ENCODE data around the gene GPD2.
"Not testable (repeated sequence)": the region's sequence is repeated elsewhere in the genome, so short reads cannot be mapped to it uniquely, and the experiment has no call there.

Gene GPD2

GRCh38 chr2:156589381-156590079, 153.4 kb downstream of the GPD2 start:
- peak in 1 of 3 experiments; percentile 6 for DNase-seq (ENCODE audit: low read depth in 3 of 3)

GRCh38 chr2:156590085-156590739, 154.0 kb downstream of the GPD2 start:
- DNase-seq (ENCODE audit: low read depth in 3 of 3), result no peak

GRCh38 chr2:156592809-156593593, 156.8 kb downstream of the GPD2 start:
- no peak for DNase-seq (ENCODE audit: low read depth in 3 of 3)

DNA sequence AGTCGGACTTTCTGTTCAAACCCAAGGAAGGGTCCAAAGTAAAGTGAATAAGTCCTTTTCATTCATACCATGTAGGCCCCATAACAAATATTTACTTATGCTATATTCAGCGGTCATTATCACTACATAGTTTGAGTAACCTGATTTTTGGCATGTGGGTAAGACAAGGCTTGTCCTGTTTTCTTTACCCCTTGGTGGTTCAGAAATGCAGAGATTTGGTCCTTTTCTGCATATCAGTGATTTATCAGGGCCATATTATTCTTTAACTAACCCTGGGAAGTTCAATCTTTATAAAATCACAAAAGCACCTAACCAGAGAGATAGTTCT, 157.4 kb downstream of the GPD2 start:
- no peak for DNase-seq (ENCODE audit: low read depth in 3 of 3)

GRCh38 chr2:156598563-156598962, 162.4 kb downstream of the GPD2 start:
- no peak for DNase-seq (ENCODE audit: low read depth in 3 of 3)

- no peak for DNase-seq (ENCODE audit: low read depth in 3 of 3)
Measured at GRCh38 chr2:156600196-156600595, 164.0 kb downstream of the GPD2 start.

- DNase-seq (ENCODE audit: low read depth in 3 of 3), result no peak
Measured at GRCh38 chr2:156601855-156602551, 165.8 kb downstream of the GPD2 start.

DNA sequence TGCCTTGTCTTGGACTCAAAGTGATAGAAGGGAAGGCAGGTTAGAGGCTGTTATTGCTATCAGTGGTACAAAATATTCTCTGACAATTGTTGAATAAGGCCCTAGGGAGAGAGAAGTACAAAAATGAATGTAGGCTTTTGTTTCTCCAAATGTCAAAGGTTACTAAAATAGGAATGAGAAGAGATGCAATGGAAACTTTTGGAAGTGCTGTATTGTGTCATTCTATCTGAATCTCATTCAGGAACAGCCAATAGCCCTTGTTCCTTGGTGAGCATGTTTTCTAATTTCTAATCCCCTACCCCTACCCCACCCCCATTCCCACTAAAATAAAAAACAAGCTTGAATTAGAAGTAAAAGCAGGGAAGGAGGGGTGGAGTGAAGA, 166.4 kb downstream of the GPD2 start:
- no peak for DNase-seq (ENCODE audit: low read depth in 3 of 3)

DNA sequence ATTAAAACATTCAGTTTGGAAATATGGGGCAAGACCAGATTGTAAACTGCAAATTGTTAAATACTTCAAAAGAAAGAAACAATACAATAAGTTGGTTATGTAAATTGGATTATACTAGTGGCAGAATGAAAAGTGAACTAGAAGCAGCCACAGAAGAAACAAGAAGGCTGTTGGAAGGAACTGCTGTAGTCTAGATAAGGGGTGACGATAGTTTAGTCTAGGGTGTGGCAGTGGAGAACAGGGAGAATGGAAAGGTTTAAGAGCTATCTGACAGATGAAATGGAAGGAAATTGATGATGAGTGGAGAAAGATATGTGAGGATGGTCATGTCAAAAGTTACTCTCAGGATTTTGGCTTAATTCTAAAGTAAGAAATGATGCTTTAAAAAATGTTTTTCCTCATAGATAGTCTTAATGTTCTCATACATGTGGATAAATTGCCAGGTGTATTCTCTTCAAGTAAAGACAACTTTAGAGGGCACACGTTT, 179.7 kb downstream of the GPD2 start:
- no peak for DNase-seq (ENCODE audit: low read depth in 3 of 3)

DNA sequence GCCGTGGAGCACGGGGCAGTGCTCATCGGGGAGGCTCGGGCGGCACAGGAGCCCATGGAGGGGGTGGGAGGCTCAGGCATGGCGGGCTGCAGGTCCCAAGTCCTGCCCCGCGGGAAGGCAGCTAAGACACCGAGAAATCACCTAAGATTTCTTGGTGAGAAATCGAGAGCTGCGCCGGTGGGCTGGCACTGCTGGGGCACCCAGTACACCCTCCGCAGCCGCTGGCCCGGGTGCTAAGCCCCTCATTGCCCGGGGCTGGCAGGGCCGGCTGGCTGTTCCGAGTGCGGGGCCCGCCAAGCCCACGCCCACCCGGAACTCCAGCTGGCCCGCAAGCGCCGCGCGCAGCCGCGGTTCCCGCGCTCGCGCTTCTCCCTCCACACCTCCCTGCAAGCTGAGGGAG, 181.9 kb downstream of the GPD2 start:
- DNase-seq (ENCODE audit: low read depth in 3 of 3), result not testable (repeated sequence)

DNA sequence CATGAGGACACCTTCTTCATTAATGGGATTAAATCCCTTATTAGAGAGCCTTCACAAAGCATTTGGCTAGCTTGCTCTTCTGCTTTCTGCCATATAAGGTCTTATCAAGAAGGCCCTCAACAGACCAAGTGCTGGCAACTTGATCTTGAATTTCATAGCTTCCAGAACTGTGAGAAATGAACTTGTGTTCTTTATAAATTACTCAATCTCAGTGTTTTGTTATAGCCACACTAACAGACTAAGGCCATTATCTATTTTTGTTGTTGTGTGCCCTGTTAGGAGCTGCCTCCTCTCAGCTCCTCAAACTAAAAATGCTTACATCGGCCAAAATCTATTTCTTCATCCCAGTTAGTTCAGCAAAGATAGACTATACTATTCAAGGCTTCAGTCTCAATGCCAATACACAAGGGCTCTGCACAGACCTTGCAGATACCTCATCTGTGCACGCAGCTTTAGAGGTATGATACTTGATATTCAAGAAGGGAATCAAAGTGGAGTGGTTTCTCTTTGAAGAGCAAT, 182.9 kb downstream of the GPD2 start:
- no peak for DNase-seq (ENCODE audit: low read depth in 3 of 3)

GRCh38 chr2:156622491-156622890, 186.3 kb downstream of the GPD2 start:
- no peak for DNase-seq (ENCODE audit: low read depth in 3 of 3)

GRCh38 chr2:156625360-156626170, 189.4 kb downstream of the GPD2 start:
- no peak for DNase-seq (ENCODE audit: low read depth in 3 of 3)

DNA sequence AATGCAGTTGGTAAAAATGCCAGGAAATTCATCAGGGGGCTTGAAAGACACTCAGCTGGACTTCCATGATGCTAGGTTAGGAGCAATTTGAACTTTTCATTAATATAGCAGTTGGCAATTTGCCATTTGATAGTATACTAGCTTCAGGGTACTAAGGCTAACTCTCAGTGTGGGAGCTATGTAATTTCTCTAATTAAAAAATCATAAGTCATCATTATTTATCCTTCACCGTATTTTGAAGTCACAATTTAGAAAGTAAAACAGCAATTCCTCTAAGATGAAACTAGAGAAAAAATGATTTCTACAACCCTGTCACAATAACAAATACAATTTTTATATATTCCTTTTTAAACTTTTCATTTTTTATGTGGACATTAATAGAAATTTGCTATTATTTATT, 190.8 kb downstream of the GPD2 start:
- no peak for DNase-seq (ENCODE audit: low read depth in 3 of 3)

DNA sequence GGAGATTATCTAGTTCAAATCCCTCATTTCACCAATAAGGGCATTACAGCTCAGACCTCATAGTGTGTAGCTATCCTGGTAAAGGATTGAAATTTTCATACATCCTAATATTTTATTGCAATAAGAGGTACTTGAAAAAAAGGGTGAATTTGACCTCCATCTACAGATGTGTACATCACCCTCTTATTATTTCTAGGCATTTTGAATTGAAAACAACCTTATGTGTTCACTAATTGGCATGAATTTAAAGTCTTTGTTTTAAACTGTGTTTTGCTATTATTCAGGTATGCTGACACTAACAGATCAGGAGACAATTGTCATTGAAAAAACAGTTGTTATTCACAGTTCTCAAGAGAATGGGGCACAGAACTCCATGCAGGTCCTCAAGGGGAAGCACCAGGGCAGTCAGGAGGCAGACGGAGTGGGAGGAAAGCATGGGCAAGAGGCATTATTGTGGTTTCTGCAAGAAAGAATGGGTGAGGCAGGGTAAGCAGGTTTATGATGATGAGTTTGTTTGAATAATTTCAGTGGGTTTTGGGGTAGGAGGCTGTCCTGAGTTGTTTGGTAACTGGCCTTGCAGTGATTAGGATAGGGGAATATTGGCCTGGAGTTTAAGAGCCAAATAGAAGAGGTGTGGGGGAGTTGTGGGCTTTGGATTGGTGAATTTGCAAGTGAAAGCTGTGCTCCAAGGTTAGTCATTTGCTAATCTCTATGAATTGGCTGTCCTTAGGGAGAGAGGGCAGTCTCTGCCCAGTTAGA, 194.6 kb downstream of the GPD2 start:
- no peak for DNase-seq (ENCODE audit: low read depth in 3 of 3)

GRCh38 chr2:156635646-156636045, 199.5 kb downstream of the GPD2 start:
- DNase-seq (ENCODE audit: low read depth in 3 of 3), result no peak

Measured in stimulated activated CD4-positive, alpha-beta T cell treated with anti-CD3 and anti-CD28 coated beads, TNF-alpha, amount 100 ng/mL, for 24 hours (primary cell).